HG03457 (cell line): ENCODE results near the gene SCYGR4.
"Not testable (repeated sequence)": the region's sequence is repeated elsewhere in the genome, so short reads cannot be mapped to it uniquely, and the experiment has no call there.

Experiments
- ATAC-seq: cut with Tn5 transposase; IDR thresholded peaks from one replicate; pipeline ENCODE4 v1.9.1; 2021; ENCODE audit warnings: moderate number of reproducible peaks; ENCODE audit not compliant: unreplicated experiment

The SCYGR4 gene, protein sequence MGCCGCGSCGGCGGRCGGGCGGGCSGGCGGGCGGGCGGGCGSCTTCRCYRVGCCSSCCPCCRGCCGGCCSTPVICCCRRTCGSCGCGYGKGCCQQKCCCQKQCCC

DNA sequence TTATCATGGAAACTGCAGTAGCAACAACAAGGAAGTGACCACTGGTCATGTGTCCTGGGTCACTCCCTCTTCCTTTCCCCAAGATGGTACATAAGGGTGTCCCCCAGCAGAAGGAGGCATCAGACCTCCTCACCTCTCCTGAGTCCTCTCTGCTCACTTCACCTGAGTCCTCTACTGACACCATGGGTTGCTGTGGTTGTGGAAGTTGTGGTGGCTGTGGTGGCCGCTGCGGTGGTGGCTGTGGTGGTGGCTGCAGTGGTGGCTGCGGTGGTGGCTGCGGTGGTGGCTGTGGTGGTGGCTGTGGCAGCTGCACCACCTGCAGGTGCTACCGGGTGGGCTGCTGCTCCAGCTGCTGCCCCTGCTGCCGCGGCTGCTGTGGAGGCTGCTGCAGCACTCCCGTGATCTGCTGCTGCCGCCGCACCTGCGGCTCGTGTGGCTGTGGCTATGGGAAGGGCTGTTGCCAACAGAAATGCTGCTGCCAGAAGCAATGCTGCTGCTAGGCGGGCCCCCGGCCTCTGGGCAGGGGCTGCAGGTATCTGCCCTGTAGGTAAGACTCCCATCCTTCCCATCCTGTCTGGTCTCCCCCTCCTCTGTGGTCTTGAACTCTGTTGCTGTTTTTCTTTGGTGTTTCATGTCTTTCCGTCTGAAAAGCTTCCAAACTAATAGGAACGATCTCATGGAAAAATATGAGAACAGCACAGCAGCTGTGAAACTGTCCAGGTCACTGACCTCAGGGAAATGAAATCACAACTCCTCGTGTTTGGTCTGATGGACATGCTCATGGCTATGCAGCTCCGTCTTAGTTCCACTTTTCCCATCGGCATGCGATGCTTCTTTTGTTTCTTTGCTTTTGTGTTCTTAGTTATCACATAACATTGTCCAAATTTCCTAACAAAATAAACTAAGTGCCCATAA lies at the start of gene SCYGR4:
TSS of gene SCYGR4 (plus strand) at position 183 of the 915 bp plus-strand sequence. CDS start at position 183, 0 bp downstream.
- ATAC-seq: no peak

DNA sequence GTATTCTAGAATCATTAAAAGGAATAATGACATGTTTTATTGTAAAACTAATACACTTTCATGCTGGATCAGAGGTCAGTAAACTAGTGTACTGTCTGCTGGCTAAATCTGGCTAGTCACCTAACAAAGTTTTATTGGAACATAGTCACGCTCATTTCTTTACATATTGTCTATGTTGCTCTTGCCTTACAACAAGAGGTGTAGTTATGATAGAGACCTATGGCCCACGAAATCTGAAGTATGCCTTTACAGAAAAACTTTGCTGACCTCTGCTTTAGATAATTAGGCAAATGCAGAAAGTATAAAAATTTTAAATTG lies 48.5 kb upstream of the SCYGR4 start:
- no peak for ATAC-seq

DNA sequence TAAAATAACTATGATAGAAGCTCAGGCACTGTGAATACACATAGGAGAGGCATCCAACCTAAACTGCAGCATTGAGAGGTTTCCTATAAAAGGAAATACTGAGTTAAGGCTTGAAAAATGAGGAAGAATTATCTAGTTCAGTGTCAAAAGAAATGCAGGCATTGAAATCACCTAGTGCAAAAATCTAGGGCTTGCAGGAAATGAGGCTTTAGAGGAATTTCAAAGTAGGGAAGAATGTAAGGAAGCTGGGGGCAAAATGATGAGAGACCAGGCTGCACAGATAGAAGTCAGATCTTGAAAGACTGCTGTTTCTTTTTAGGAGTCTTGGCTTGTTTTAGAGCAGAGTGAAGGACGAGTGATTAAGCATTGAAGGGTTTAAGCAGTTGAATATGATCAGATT lies 46.7 kb upstream of the SCYGR4 start:
- no peak for ATAC-seq

DNA sequence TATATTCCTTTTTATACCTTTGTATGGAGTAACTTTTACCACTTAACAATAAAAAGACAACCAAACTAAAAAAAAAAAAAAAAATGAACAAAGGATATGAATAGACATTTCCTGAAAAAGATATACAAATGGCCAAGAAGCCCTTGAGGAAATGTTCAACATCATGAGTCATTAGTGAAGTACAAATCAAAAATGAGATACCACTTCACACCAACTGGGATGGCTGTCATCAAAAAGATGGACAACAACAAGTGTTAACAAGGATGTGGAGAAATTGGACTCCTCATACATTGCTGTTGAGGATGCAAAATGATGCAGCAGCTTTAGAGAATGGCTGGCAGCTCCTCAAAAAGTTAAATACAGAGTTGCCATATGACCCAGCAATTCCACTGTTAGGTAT lies 41.2 kb upstream of the SCYGR4 start:
- no peak for ATAC-seq

DNA sequence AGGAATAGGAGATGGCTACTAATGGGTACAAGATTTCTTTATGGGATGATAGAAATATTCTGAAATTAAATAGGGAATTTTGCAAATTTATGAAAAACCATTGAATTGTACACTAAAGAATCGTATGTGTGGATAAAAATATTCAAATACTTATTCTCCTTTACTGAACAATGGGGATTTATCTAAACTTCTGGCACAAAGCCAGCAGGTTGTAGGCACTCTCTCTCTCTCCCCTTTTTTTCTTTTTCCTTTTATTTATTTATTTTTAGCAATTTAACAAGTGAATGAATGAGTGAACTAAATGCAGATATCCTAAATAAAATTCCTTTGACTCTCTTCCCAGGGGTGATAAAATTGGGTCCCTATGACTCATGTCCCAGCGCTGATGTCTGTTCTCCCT lies 40.5 kb upstream of the SCYGR4 start:
- no peak for ATAC-seq

DNA sequence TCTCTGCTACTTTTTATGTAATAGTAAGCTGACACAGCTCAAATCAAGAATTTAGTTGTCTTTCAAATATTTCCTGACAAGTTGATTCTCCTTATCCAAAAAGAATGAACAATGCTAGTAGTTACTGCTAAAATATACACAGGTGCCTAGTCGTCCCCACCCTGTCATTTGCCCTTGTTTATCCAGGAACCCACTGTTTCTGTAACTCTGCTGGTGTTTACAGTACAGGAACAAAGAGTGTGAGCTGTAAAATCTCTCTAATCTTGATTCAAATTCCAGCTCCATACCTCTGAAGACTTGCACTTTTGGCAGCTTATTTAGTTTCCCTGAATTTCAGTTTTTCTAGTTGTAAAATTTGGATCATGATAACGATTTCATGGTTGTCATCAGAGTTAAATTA lies 39.7 kb upstream of the SCYGR4 start:
- no peak for ATAC-seq

DNA sequence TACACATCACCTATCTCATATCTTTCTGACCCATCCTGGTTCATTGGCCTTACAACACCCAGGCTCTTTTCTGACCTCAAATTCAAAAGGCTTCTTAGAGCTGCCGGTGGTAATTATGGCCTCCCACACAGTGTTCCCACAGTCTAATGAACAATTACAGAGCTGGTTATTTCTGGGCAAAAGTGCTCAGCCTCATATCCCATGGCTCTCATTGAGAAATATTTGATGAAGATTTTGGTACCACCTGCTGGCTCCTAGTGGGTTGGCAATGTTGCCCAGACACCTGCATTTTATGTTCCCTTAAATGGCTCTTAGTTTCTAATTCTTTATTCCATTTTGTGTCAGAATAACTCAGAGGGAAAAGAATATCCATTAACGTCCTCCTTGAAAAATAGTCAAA lies 38.7 kb upstream of the SCYGR4 start:
- ATAC-seq: no peak

DNA sequence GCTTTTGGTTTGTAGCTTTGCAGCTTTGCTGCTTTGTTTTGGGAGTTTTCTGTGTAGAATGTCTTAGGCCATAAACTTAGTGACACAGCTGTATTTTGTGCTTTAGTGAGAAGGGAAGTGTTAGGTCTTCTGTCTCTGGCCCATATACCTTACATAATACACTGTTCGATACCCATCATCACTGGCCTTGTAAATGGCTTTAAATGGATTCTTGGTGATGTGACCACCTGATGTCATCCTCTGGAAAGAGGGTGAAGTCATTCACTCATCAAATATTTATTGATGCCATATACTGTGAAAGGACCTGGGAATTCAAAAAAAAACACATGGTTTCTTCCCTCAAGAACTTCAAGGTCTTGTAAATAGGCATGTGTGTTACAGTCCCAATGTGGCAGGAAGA lies 37.5 kb upstream of the SCYGR4 start:
- ATAC-seq: no peak

DNA sequence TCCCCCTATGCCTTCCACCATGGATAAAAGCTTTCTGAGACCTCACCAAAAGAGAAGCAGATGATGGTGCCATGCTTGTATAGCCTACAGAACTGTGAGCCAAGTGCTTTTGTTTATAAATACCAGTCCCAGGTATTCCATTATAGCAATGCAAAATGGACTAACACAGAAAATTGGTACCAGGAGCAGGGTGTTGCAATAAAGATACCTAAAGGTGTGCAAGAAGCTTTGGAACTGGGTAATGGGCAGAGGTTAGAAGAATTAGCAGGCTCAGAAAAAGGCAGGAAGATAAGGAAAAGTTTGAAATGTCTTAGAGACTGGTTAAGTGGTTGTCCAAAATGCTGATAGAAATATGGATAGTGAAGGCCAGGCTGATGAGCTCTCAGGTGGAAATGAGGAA lies 34.9 kb upstream of the SCYGR4 start:
- no peak for ATAC-seq

DNA sequence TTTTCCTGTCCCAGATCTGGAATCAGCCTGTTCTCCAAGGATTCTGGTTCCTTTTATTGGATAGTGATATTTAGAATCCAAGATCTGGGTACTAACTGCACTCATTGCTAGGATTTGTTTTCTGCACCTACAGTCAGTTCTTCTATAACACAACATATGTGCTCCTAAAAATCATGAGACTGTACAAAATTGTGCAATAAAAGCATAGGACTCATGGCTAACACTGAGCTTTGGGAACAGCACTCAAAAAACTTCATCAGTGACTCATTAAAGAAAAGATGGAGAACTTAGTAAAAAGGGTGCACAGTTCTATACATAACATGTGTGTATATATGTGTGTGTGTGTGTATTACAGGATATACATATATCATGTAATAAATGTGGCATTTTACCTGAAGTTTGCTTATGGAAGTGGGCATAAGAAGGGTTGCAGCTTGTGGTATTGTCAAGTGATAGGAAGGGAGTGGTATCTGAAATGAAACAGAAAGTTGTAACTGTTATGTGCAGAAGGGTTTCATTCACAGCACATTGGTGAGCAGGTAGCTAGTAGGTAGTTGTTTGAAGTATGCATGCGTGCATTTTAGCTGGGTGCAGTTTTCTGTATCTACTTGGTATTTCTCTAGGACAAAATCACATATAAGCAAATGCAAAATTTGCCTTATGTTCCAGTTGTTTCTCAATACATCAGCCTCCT lies 24.5 kb upstream of the SCYGR4 start:
- no peak for ATAC-seq

DNA sequence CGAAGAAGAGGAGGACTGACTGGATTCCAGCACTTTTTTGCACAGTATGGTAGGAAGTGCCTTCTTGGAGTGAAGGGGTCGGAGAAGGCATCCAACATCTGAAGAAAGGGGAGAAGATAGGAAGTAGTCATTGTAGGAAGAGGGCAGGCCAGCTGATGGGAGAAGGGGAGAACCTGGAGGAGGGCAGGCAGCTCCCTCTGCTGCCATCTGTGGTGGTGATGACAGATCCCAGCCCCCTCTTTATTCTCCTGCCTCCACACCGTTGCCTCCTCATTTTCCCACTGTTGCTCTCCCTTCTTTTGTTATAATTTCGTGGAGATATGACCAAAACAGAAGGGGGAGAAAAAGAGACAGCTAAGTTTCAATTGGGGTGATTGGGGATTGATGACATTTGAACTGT lies 21.5 kb upstream of the SCYGR4 start:
- ATAC-seq: no peak

DNA sequence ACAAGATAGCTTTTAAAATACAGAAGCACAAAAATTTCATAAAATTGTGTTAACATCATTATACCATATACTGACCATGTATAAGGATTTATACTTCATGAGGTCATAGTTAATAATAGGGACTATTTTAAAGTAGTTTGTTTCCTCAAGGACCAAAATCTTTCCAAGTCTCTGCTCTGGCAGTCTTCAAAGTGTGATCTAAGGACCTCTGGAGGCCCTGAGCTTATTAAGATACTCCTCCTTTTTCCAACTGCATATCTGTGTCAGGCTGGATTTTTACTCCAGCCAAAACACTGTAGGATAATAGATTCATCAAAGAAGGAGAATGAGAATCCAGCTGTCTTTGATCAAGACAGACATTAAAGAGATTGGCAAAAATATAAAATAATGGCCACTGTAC lies 20.3 kb upstream of the SCYGR4 start:
- ATAC-seq: no peak

DNA sequence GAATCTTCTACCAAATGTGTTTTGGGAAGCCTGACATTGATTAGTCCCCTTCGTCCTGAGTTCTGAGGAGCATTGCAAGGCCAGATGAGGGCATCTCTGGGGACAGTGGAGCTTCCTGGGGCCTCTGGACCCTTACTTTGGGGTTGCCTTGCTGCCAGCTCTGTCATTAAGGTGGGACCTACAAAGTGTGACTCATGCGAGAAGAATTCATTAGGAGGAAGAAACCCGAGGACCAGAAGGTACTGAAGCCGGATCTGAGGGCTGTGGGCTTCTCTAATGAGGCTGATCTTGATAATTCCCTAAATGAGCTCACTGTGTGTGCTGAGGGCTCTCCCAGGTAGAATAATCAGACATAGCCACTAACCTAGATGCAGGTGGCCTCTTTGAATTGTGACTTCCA lies 19.3 kb upstream of the SCYGR4 start:
- ATAC-seq: no peak

DNA sequence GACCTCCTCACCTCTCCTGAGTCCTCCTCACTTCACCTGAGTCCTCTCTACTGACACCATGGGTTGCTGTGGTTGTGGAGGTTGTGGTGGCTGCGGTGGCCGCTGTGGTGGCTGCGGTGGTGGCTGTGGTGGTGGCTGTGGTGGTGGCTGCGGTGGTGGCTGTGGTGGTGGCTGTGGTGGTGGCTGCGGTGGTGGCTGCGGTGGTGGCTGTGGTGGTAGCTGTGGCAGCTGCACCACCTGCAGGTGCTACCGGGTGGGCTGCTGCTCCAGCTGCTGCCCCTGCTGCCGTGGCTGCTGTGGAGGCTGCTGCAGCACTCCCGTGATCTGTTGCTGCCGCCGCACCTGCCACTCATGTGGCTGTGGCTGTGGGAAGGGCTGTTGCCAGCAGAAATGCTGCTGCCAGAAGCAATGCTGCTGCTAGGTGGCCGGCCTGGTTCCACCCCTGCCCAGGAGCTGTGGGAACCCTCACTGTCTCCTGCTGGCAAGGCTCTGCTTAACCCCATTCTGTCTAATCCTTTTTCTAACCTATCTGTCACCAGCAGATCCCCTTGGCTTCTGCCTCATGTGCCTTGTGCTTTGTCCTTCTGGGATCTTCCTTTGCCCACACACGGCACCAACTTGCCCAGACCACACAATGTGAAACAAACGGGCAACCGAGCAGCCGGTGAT lies 18.3 kb upstream of the SCYGR4 start, which contains the start of gene SCYGR2:
TSS of gene SCYGR2 (plus strand) at position 59 of the 669 bp plus-strand sequence. CDS start at position 59, 0 bp downstream.
- ATAC-seq: not testable (repeated sequence)

DNA sequence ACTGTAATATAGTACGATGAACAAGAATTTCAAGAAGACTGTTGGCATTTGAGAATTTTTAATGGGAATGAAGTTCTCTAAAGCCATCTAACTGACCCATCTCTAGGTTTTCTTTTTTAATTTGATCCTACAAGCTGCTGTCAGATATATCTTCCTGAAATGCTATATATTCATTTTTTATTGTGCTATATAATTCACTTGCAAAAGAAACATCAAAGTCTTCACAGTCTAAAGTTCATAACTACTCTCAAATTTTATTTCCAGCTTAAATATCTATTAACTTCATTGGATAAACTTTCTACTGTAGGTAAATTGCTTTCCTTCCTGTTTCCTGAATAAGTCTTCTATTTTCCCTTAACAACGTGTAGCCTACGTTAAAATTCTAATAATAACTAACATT lies 14.9 kb upstream of the SCYGR4 start:
- ATAC-seq: no peak

DNA sequence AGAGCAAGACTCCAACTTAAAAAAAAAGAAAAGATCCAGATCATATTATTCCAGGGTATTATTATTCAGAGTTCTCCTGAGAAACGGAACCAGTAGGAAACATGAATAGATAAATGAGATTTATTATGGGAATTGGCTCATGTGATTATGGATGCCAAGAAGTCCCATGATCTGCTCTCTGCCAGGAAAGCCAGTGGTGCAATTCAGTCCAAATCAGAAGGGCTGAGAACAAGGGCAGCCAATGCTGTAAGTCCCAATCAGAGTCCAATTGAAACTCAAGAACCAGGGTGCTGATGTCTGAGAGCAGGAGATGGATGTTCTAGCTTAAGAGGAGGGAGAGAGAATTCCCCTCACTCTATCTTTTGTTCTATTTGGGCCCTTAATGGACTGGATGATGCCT lies 10.8 kb upstream of the SCYGR4 start:
- no peak for ATAC-seq

DNA sequence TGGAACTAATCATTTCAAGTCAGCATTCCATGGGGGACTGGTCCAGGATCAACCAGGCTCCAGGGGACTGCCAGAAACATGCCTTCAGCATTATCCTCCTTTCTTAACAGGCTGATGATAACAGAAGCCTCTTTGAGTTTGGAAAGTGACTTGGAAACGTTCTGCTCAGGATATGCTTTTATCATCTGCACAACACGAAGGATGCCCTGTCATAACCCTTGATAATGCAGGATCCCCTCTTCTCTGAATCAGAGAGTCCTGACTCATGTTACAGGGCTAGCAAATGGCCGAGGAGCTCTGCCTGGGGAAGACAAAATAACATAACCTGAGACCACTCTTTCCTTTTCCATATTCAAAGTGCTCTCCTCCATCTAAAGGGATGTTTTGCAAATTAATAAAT lies 9.4 kb upstream of the SCYGR4 start:
- ATAC-seq: no peak

DNA sequence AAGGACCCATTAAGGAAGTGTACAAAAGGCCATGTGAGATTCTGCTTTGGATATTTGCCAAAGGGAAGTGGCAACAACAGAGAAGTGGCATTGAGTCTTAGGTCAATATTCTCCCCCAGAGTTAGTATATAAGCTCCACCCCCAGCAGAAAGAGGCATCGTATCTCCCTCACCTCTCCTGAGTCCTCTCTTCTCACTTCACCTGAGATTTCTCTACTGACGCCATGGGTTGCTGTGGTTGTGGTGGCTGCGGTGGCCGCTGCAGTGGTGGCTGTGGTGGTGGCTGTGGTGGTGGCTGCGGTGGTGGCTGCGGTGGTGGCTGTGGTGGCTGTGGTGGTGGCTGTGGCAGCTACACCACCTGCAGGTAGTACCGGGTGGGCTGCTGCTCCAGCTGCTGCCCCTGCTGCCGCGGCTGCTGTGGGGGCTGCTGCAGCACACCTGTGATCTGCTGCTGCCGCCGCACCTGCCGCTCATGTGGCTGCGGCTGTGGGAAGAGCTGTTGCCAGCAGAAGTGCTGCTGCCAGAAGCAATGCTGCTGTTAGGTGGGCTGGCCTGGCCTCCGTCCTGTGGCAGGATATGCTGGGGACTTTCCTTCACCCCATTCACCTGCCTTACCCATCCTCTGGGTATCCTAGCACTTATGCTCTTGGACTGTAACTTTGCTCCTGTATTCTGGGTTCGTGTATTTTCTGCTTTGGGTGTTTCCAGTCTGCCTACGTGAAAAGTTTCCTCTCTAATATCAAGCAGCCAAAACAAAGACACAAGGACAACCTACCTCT lies 8.5 kb upstream of the SCYGR4 start:
- ATAC-seq: no peak

DNA sequence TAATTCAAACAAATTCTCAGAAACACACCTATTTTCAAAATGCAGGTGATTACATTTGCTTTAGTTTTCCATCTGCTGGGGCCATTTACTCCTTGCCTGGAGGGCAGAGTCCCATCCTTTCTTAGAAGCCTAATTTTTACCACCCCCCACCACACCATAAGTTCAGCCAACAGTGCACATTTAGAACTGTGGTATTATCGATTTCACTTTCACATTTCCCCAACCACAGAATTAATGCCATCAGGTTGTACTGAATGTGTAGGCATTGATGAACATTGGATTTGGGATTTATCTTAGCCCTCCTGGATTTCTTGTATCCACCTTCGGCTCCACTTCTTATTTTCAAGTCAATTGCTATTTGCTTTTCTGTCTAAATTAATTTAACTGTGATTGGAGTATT lies 7.2 kb upstream of the SCYGR4 start:
- ATAC-seq: no peak

DNA sequence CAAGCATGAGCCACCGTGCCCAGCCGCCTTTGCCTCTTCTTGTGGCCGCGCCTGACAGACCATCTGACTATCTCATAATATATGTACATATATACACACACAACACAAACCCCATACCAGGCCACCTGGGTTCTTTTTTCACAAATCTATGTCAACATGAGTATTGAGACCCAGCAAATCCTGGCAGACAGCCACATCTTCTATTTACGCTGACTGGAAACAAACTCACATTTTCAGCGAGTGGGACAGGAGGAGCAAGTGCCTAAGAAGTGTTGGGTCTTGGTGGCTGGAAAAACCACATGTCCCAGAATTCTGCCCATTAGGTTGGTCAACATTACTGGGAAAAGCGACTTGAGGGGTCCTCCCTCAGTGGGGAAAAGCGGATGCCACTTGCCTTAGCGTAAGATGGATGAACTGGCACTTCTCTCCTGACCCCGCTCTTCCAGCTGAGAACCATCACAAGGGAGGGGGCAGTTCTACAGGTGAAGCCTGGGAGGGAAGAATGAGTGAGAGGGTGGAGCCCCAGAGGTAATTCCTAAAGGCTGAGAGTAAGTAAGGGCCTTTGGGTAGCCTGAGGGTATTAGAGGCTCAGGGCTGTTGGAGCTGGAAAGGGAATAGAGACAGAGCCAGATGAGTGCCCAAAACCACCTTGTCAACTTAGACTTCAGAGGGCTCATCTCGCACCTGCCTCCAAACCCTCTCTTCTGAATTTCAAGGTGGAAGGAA lies 4.6 kb upstream of the SCYGR4 start:
- ATAC-seq: no peak
